GM19099 (cell line): Measurements from ENCODE around the gene SNN.

Experiments
- POLR2A ChIP-seq: IDR thresholded peaks from 3 replicates; pipeline ENCODE4 v1.6.1; 2011; ENCODE audit warnings: low read depth; ENCODE audit not compliant: insufficient read length; ENCODE audit errors: extremely low read depth

The SNN gene

DNA sequence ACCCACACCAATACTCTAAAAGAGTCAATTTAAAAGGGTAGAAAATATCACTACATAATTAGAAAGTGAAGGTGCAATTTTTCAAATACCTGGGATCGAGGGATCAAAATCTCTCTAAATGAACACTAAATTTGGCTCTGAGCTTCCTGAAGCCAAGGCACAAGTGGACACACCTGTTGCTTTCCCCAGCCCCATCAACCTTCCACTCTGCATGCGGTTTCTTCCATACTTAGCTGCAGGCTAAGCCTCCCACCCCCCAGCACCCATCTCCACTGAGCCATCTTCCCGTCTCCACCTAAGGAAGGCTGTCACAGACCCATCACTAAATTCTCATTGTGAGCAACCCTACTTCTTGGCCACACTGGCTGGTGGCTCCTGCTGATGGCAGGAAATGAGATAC lies 43.9 kb downstream of the SNN start:
- TF ChIP-seq POLR2A = no peak

DNA sequence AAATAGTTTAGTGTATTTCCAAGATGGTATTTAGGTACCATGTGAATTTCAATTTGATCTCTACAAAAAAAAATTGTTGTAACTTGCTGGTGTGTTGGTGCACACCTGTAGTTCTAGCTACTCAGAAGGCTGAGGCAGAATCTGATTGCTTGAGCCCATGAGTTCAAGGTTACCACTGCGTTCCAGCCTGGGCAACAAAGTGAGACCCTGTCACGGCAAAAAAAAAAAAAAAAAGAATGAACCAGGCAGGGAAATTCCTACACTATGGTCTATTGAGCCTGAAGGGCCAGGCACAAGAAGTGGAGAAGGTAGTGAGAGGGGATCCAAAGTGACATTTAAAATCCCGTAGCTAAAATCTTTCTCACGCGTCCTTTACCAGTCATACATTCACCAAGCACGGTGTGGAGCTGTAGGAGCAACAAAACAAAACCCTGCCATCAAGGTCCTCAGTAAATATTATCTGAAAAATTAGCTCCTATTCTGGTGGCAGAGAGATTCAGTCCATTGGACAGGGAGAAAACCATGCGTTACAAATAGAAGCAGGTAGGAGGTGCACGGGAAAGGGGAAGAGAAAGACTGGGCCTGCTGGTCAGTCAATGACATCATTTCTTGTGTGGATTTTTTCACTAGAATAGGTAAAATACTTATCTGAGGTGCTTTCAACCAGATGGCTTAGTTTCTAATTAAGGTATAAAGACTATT lies 47.1 kb downstream of the SNN start:
- TF ChIP-seq POLR2A = no peak

DNA sequence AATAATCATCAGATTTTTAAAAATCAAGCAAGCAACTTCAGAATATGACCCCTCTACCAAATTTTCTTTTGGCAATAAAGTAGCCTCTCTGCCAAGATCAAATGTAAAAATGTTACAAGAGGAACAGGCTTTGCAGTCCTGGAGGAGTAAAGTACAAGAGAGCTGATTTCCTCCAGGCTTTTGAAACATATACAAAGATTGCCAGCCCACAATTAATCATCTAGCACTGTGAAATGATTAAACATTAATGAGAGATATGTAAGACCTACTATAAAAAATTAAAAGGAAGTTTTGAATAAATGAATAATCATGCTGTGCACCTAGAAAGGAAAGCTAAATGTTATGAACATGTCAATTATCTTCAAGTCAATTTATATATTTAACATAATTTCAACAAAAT lies 48.1 kb downstream of the SNN start:
- no peak for TF ChIP-seq POLR2A

DNA sequence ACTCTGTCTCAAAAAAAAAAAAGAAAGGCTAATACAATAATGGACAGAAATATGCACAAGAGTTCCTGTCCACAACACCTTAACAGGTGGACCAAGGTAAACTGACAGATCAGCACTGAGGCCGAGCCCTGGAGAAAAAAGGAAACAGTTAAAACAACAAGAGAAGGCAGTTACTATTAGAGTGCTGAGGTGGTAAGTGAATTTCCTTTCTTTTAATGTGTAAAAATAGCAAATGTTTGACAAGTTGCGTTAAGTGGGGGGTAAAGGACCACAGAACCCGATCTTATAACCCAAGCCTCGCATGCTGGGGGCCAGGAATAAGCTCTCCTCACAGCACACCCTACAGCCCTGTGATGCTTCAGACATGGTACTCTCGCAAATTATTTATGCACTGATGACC lies 49.6 kb downstream of the SNN start:
- TF ChIP-seq POLR2A = no peak

DNA sequence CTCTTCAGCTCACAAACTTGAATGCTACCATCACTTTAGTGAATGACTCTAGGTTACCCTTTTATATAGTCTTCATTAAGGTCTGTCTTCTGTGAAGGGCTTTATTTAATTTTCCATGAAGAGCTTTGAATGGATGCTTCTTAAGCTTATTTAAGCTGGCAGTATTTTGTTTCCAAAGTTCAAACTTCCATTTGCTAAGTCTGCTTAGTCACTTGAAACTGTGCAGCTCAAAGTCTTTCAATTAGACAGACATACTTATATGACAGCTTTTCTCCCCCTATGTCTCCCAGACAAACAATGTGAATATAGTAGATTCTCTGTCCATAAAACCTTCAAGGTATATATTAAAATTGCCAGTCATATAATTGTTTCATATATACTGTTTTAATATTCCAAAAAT lies 50.9 kb downstream of the SNN start:
- TF ChIP-seq POLR2A = no peak

DNA sequence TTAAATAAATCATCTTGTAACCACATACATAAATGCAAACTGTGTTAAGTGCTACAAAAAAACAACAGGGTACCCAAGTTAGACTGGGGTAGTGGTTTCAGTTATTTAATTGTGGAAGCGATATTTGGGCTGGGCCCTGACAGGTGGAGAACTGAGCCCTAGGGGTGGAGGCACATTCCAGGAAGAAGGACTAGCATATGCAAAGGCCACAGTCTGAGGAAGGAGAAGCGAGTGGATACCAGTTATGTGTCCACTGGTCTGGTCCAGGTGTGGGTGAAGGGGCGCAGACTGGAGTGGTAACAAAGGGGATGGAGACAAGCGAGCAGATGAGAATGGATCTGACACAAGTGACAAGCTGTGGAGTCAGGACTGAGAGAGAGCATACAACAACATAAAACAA lies 51.5 kb downstream of the SNN start:
- TF ChIP-seq POLR2A = no peak

DNA sequence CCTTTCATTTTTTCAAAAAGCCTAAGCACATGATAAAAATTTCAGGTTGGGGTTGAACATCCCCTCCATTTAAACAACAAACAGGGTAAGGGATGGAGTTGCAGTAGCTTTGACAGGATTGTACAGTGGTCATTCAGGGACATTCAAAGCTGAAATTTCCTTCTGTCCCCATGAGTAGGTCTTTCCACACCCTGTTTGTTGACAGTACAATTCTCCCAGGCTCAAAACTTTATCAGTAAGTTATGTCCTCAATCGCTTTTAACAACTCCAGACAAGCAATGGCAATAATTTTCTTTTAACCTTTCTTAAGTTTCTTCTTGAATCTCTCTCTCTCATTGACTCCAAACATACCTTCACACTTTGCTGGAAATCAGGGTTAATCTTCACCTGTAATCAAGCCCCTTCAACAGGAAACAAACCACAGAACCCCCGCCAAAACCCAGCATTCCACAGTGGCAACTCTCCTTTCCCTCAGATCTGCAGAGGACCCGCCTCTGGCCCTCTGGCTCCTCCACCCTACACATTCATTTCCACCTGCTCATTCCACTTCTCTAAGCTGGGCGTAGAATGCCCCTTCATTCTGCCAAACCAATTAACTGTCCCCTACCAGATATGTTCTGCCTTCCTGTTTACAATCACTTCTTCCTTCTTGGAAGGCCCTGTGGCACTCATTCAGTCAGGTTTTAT lies 53.7 kb downstream of the SNN start:
- TF ChIP-seq POLR2A = no peak

DNA sequence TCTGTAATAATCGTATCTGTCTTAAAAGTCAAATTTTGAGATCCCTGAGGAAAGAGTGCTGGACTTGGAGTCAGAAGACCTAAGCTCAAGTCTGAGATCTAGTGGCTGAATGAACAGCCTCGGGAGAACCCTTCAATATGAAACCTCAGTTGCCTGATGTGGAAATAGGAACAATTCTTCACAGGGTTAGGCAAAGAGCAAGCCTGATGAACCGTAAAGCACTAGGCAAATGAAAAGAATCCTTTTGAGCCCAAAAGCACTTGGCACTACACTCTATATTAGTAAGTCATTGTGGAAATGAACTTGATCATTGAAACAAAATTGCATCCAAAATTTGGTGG lies 54.2 kb downstream of the SNN start:
- TF ChIP-seq POLR2A = no peak

DNA sequence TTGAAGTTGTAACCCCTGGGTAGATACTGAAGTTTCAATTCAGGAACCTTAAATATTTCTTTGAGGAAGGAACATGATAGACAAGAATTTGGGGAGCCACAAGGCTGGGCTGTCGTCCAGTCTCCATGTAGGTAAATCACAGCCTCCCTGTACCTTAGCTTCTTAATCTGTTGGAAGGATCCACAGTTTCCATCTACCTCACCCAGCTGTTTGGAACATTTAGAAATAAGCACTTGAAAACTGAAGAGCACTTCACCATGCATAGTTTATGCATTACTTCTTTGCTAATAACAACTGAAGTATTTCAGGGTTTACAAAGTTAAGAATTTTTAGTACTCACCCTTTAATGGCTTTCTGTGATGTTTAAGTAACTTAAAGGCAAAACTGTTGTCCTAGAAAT lies 57.2 kb downstream of the SNN start:
- no peak for TF ChIP-seq POLR2A

DNA sequence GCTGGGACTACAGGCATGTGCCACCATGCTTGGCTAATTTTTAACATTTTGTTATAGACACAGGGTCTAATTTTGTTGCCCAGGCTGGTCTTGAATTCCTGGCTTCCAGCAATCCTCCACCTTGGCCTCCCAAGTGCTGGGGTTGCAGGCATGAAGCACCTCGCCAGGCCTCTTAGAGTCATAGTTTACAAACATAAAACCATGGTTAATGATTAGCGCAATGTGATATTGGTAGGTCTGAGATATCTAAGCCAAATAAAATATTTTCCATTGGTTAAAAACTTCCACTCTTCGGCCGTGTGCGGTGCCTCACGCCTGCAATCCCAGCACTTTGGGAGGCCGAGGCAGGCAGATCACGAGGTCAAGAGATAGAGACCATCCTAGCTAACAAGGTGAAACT lies 57.8 kb downstream of the SNN start:
- no peak for TF ChIP-seq POLR2A

DNA sequence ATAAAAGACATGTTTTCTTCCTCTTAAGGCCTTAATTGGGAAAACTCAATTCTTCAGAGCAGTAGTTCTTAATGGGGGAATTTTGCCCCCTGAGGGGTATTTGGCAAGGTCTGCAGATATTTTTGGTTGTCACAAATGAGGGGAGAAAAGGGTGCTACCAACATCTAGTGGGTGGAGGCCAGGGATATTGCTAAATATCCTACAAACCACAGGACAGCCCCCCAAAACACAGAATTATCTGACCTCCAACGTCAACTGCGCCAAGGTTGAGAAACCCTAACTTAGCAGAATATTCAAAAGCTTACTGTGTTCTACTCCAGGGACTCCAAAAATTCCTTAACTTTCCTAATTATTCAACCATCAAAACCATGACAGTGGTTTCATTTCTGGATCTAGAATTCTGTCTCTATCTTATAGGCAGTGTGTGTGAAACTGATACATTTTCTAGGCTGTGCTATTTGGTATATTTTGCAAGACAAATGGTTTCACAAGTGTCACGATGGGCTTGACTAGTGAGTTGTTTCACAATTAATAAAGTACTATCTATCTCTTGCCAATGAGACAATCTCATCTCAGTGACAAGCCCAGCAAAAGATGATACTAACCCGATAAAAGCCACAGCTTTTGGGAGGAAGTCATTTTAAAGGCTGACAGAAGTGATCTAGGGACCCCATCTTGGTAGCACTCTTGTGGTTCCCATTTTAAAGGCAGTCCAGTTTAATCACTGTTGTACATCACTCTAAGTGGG lies 59.7 kb downstream of the SNN start:
- no peak for TF ChIP-seq POLR2A
